Measurements from ENCODE around the gene CHURC1. TPM values are rescaled to one million over a fixed set of nuclear protein-coding genes. Genes with fewer than 3 reads are reported as not detected.

CHURC1 gene
- total and polyA plus RNA-seq, 2 experiments from 2014 or later = 28.9 to 107 TPM

DNA sequence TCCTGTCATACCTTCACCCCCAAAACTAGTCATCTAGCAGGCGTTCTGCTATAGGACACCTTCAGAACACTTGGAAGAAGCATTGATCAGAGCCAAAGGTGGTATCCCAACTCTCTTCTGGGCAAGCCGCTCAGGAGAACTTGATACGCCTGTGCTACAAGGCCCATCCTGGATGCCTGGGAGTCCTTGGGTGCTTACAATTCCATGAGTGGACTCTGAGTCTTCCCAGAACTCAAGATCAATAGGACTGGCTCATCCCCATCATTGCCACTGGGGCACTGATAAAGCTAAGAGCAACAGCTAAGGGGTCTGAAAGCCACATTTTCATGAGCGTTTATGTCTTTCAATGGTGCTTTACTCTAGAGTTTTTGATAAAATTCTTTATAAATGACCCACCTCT lies 36.4 kb upstream of the CHURC1 start:
- no peaks in the 10 kb centered on the region for H3K4me1 ChIP-seq (ENCODE audit: low read depth)
- no peak for DNase-seq (ENCODE audit: low read depth in 1 of 2, low spot score in 1 of 2)
- H3K27me3 ChIP-seq = peaks cover 72% of the 10 kb centered on the region
- TF ChIP-seq, protein P1, sequence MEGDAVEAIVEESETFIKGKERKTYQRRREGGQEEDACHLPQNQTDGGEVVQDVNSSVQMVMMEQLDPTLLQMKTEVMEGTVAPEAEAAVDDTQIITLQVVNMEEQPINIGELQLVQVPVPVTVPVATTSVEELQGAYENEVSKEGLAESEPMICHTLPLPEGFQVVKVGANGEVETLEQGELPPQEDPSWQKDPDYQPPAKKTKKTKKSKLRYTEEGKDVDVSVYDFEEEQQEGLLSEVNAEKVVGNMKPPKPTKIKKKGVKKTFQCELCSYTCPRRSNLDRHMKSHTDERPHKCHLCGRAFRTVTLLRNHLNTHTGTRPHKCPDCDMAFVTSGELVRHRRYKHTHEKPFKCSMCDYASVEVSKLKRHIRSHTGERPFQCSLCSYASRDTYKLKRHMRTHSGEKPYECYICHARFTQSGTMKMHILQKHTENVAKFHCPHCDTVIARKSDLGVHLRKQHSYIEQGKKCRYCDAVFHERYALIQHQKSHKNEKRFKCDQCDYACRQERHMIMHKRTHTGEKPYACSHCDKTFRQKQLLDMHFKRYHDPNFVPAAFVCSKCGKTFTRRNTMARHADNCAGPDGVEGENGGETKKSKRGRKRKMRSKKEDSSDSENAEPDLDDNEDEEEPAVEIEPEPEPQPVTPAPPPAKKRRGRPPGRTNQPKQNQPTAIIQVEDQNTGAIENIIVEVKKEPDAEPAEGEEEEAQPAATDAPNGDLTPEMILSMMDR (IDR thresholded peaks at IDR 0.05; ENCODE audit: low read depth, low read length) = no peak
- H3K27ac ChIP-seq = no peak overlapping the region
- H3K4me3 ChIP-seq = no peak overlapping the region
- no peaks in the 10 kb centered on the region for H3K36me3 ChIP-seq
- no peaks in the 10 kb centered on the region for H3K9me3 ChIP-seq (ENCODE audit: low read depth)

DNA sequence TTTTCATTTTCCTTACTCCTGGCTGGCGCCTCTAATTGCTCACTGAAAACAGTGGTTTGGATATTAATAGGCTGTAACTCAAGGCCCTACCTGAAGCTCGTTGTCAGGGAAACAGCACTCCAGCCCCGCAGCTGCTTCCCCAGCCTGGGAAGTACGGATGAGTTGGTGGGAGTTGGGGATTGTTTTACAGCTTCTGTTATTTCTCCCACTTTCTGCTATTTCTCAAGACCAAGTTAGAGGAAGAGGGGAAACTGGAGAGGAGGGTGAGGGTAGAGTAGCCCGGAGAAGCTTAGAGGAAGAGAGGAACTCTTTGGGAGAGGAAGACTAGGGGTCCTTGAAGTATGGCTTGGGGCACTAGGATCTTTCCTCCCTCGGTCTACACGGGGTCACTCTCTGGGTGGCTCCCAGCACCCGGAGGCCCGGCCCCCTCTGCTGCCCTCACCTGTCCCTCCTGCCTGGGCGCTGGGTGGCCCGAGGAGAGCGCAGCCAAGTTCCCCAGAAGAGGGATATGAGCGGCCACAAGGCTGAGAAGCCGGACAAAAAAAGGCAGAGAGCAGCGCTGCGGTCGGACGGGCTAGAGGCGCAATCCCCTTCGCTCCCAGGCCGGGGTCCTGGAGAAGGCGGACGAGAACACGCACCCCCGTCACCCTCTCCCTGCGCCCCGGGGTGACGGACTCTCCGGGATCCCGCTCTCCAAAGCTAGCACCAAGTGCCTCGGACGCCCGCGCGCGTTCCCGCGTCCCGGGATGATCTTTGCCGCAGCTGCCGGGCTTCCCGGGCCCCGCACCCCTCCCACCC lies 35.2 kb upstream of the CHURC1 start:
- Histone ChIP-seq H3K36me3 (no peaks in the 10 kb centered on the region), H3K4me3 (peak overlapping the region; percentile 73), H3K27me3 (peaks cover 84% of the 10 kb centered on the region), H3K27ac (no peak overlapping the region), H3K4me1 (ENCODE audit: low read depth) (no peaks in the 10 kb centered on the region), H3K9me3 (ENCODE audit: low read depth) (no peaks in the 10 kb centered on the region)
- TF ChIP-seq, protein P1 (IDR thresholded peaks at IDR 0.05; ENCODE audit: low read depth, low read length) = no peak
- peak in 1 of 2 donors; percentile 43 for DNase-seq (ENCODE audit: low read depth in 1 of 2, low spot score in 1 of 2)

GRCh38 chr14:64879635-64880220 lies 34.5 kb upstream of the CHURC1 start, which contains the start of gene SPTB:
Gene SPTB, minus strand, starts transcription at chr14:64879907. Its CDS starts 56,813 bp downstream, at chr14:64823094.
- no peak within 1 kb of the TSS for H3K27ac ChIP-seq
- no peaks in the 10 kb centered on the region for H3K4me1 ChIP-seq (ENCODE audit: low read depth)
- H3K36me3 ChIP-seq = no peaks in the 10 kb centered on the region
- H3K9me3 ChIP-seq (ENCODE audit: low read depth) = no peaks in the 10 kb centered on the region
- DNase-seq (ENCODE audit: low read depth in 1 of 2, low spot score in 1 of 2) = peak in 1 of 2 donors; percentile 63
- TF ChIP-seq, protein P1 (IDR thresholded peaks at IDR 0.05; ENCODE audit: low read depth, low read length) = no peak
- H3K4me3 ChIP-seq = peak within 1 kb of the TSS; percentile 73
- H3K27me3 ChIP-seq = peaks cover 90% of the 10 kb centered on the region

GRCh38 chr14:64880221-64881121 lies 33.8 kb upstream of the CHURC1 start:
- Histone ChIP-seq H3K9me3 (ENCODE audit: low read depth) (no peaks in the 10 kb centered on the region), H3K27ac (no peak overlapping the region), H3K4me3 (peak overlapping the region; percentile 73), H3K27me3 (peaks cover 88% of the 10 kb centered on the region), H3K4me1 (ENCODE audit: low read depth) (no peaks in the 10 kb centered on the region), H3K36me3 (no peaks in the 10 kb centered on the region)
- DNase-seq (ENCODE audit: low read depth in 1 of 2, low spot score in 1 of 2) = peak; percentile 2 to 69
- TF ChIP-seq, protein P1 (IDR thresholded peaks at IDR 0.05; ENCODE audit: low read depth, low read length) = no peak

DNA sequence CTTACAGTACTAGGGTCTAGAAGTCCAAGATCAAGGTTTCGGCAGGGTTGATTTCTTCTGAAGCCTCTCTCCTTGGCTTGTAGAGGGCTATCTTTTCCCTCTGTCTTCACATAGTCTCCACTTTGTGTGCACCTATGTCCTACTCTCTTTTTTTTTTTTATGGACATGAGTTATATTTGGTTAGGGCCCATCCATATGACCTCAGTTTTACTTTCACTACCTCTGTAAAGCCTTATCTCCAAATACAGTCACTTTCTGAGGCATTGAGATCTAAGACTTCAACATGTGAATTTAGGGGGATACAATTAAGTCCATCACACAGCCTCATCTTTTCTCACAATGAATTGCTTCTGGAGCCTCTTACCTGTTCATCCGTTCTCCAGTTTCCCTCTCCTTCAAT lies 28.7 kb upstream of the CHURC1 start:
- no peak overlapping the region for H3K4me3 ChIP-seq
- no peak overlapping the region for H3K27ac ChIP-seq
- TF ChIP-seq, protein P1 (IDR thresholded peaks at IDR 0.05; ENCODE audit: low read depth, low read length) = no peak
- no peak for DNase-seq (ENCODE audit: low read depth in 1 of 2, low spot score in 1 of 2)
- H3K4me1 ChIP-seq (ENCODE audit: low read depth) = no peaks in the 10 kb centered on the region
- H3K27me3 ChIP-seq = peaks cover 63% of the 10 kb centered on the region
- H3K36me3 ChIP-seq = no peaks in the 10 kb centered on the region
- no peaks in the 10 kb centered on the region for H3K9me3 ChIP-seq (ENCODE audit: low read depth)

Measured in cardiac muscle cell (in vitro differentiated cells and primary cell).